GM20431 (cell line): ENCODE measurements around the gene TEKT1.
"Not testable (repeated sequence)": the region's sequence is repeated elsewhere in the genome, so short reads cannot be mapped to it uniquely, and the experiment has no call there.

Experiments
- in situ Hi-C: fragments of 300-500 bp; cut with MseI, MboI; formaldehyde crosslinking; loops from one replicate; pipeline ENCODE4 v1.15.0; 2020; ENCODE audit warnings: low sequenced_read_pairs; ENCODE audit not compliant: unreplicated experiment

Gene TEKT1

GRCh38 chr17:6823011-6823442, 8.5 kb downstream of the TEKT1 start:
- in situ Hi-C loops: no loop called here

GRCh38 chr17:6818938-6819337, 12.6 kb downstream of the TEKT1 start:
- in situ Hi-C loops: no loop called here

DNA sequence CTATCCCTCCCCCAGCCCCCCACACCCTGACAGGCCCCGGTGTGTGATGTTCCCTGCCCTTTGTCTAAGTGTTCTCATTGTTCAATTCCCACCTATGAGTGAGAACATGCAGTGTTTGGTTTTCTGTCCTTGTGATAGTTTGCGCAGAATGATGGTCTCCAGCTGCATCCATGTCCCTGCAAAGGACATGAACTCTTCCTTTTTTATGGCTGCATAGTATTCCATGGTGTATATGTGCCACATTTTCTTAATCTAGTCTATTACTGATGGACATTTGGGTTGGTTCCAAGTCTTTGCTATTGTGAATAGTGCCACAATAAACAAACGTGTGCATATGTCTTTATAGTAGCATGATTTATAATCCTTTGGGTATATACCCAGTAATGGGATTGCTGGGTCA, 15.2 kb downstream of the TEKT1 start:
- in situ Hi-C loops: not testable (repeated sequence)

DNA sequence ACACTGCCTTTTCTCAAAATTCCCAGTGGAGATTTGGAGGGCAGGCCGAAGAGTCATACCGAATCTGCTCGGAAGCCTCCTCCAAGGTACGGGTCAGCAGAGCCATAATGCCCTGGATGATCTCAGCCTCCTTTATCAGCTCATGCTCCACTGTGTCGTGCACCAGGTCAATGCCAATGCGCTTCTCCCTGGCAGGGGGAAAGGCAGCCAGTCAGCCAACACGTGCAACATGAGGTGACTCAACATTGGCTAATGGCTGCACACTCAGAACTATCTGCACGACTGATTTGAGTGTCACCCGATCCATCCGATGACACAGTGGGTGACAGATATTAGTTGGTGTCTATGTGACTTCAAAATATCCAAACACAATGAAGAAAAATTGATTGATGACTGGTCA, 15.8 kb downstream of the TEKT1 start:
- in situ Hi-C loops: no loop called here

- in situ Hi-C loops: no loop called here
Measured at GRCh38 chr17:6812295-6812694, 19.2 kb downstream of the TEKT1 start.

DNA sequence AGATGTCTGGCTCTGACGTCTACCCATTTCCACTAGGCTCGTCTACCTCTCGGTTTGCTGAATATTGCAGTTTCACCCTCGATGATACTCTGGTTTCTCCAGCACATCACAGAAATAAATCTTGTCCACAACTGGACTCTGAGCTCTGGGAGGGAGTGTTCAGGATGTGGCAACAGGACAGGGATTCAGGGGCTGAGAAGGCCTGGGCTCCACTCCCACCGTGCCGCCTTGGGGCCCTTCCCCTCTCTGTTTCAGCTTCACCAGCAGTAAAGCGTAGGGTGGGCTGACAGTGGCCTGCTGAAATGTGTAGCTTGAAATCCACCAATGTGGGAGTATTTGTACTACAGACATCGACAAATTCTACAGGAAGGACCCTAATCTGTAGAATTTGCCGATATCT, 20.0 kb downstream of the TEKT1 start:
- in situ Hi-C loops: no loop called here

DNA sequence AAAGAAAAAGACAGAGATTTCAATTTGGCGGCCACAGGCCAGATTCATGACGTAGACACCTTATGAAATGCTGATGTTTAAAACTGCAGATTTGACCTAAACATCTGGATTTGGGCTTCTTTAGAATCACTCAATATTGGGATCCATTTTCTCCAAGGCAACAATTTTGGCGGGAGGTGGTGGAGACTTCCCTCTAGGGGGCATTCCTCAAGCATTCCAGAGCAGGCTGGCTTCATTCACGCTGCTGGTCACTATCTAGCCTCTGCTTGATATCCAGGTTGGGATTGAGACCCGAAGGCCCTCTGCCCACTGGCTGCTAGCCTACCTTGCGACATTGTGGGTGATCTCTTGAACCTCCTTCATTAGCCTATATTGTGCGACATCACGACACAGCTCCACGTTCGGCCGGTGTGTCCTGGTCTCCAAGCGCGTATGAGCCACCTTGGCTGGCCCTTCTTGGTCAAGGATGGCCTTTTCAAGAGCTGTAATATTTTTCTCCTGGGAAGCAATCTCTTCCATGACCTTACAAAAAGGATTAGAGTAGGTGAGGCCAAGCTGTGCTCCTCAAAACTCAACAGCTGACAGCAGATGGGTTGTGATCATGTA, 31.0 kb downstream of the TEKT1 start:
- in situ Hi-C loops: no loop called here

DNA sequence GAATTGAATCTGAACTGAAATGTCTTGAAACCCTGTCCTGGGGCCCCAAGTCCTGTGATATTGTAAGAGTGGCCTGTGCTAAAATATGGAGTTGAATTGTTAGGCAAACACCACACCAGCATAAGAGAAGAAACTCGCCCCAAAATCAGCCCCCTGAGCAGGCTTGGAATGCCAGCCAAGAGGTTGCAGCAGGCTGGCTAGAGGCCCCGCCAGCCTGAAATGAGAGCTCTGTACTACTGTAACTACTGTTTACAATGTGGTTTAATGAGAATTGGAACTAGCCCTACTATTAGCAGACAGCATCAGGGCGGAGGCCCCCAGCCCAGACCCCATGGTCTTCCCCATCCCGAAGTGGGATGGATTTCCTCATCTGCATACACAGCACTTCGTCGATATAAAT, 31.8 kb downstream of the TEKT1 start:
- in situ Hi-C loops: no loop called here

DNA sequence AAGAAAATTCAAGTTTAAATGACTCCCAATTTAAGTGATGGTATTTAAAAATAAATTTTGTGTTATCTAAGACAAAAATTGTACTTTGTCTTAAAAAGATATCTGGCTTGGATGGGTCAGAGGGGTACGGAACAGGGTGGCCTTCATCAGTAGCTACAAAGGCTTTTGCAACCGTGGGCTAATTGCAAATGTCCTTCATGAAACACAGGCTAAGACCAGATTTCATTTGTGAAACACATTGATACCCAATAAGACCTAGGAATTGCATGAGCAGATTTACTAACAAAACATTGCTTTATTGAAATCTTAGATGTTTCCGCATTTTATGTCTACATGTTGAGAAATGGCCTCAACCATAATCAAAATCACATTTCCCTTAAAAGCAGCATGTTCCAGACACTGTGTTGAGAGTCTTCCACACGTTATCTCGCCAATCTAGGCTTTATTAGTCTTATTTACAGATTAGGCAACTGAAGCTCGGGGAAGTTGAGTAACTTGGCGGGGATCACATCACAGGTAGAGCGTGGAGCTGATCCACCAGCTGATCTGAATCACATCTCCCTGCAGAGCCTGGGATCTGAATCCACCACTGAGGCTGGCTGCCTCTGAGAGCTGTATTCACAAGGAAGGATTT, 33.7 kb downstream of the TEKT1 start:
- in situ Hi-C loops: no loop called here

DNA sequence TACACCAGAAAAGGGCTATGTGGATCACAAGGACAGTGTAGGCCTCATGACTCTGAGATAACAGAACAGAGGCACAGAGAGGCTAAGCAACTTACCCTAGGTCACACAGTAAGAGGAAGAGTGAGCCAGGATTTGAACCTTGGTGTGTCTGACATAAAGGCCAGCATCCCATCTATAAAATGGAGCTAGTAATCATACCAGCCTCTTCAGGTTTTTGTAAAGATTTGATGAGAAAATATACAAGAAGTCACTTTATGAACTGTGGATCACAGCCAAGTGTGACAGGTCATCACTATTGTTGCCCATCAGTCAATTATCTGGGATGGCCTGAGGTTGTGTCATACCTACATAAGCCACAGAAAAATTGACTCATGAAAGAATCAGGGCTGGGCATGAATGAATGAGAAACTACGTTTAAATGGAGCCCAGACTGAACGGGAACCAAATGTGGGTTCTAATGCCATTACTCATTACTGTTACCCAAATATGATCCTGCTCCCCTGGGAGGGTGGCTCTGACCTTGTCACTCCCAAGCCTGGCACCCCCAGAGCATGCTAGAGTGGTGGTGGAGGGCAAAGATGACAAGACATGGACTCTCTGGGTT, 34.5 kb downstream of the TEKT1 start:
- in situ Hi-C loops: no loop called here

DNA sequence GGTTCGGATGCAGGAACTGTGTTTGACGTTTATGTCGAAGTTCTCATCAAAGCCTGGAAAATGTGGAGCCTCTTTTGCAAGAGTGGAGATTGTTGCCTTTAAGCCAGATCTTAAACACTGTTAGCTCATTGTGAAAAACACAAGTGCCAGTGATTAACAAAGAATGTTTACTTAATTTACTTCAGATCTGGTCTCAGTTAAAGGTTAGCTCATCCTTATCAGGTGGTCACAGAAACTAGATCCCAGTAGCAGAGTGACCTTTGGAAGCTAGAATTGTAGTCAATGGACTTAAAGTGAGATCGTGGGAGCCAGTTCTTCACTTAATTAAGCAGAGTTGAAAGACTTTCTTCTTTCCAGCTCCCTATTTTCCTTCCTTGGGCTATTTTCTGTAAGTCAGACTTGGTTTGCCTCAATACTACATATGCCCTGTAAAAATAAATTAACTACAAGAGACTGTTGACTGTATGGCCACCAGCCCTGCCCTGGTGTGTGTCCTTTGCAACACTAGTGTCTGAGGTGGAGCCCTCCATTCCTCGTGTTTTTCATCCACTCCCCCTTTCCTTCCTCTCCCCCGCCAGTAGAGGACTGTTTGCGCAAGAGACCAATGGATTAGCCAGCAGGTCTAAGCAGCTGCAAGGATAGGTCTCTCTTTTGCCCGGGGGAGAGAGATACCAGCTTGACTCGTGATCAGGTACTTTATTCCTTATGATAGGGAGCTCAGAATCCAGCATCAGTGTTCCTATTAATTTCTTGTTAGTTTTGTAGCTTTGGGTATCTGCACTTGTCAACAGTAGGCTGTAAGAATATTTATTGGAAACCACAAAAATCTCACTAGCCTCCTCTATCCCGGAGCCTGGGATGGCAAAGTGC, 35.3 kb downstream of the TEKT1 start:
- in situ Hi-C loops: no loop called here

- in situ Hi-C loops: no loop called here
Measured at GRCh38 chr17:6793748-6794493, 37.6 kb downstream of the TEKT1 start.

DNA sequence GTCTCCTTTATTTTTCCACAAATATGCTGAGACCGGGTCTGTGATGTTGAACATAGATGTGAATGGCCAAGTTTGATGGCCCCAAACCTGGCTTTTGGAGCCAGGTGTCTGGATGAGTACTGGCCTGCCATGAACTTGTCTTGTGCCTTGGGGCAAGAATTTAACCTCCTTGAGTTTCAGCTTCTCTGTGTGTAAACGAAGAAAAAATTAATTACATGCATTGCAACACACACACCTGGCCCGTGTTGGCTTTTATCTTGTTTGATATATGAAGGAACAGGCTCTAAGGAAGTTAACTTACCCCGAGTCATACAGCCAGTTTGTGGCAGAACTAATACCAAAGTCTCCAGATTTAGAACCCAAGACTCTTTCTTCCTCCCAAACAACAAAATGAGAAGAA, 42.4 kb downstream of the TEKT1 start:
- in situ Hi-C loops: no loop called here

DNA sequence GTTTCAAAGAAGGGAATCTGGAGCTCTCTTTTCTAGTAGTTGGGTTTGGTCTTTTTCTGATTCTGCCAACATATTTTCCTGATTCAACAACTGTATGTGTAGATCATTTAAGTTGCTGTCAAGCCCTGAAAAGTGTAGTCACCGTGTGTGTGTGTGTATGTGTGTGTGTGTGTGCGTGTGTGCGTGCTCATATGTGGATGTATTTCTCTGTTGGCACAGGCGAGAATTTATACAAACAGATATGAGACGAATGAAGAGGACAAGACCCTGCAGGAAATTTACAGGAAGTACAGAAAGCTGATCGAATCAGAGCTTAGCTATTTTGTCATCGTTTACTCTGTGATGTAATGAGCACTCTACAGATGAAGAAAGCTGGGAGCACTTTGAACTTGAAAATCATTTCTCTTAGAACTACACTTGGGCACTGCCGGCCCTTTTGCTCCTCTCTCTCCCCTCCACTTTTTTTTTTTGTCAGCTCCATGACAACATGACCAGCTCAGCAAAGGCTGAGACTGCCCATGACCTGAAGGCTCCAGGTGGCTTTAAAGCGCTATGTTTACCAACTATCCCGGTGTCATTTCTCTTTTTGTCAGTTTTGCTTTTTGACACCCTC, 44.3 kb downstream of the TEKT1 start:
- in situ Hi-C loops: no loop called here

- in situ Hi-C loops: no loop called here
Measured at GRCh38 chr17:6786618-6787017, 44.9 kb downstream of the TEKT1 start.

- in situ Hi-C loops: no loop called here
Measured at GRCh38 chr17:6782244-6782643, 49.3 kb downstream of the TEKT1 start.

- in situ Hi-C loops: no loop called here
Measured at GRCh38 chr17:6780886-6781285, 50.6 kb downstream of the TEKT1 start.

DNA sequence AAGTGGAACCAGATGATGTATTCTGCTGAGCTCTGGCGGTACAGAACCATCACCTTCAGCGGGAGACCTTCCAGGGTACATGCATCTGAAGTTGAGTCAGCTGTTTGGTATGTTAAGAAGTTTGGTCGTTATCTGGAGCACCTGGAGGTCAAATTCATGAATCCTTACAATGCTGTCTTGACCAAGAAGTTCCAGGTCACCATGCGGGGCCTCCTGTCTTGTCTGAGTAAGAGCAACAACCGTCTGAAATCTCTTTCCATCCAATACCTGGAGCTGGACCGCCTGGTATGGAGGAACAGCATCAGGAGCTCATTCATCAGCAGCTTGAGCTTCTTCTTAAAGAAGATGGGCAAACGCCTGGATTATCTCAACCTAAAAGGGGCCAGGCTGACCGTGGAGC, 51.5 kb downstream of the TEKT1 start:
- in situ Hi-C loops: no loop called here

DNA sequence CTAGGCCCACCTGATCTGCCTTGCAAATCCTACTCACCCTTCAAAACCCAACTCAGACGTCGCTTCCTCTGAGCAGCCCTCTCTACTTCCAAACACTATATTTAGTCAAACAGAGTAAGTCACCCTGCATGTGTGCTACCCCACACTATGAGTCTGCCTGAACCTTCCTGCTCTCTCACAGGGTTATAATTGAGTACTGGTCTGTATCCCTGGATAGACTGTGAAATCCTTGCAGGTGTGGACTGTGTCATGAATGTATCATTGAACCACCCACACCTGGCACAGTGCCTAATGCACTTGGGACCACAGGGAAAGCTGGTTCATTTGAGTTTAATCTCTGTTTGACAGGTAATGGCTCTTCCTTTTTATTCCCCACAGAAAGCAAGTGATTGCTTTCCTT, 52.1 kb downstream of the TEKT1 start:
- in situ Hi-C loops: no loop called here

- in situ Hi-C loops: no loop called here
Measured at GRCh38 chr17:6775871-6776405, 55.6 kb downstream of the TEKT1 start, which contains the start of gene FBXO39. FBXO39 (plus strand) TSS chr17:6776215; CDS start chr17:6779869, 3,654 bp downstream.
